Measurements from ENCODE around the gene PGAP1. TPM values are rescaled to one million over a fixed set of nuclear protein-coding genes. Genes with fewer than 3 reads are reported as not detected.

PGAP1 gene
- total RNA-seq, 1 experiment from 2014 or later: 3.1 TPM

DNA sequence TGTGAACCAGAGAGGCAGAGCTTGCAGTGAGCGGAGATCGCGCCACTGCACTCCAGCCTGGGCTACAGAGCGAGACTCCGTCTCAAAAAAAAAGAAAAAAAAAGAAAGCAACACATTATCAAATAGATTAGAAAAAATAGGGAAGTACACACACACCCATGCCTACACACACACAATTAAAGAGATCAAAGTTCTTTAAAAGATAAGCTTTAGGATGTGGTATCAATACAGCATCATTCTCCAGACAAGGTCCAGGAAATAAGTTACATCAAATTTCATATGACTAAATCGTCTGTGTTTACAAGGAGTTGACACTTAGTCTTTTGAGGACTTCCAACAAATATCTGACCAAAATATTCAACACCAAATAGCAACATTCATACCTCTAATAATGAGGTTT, 25.7 kb downstream of the PGAP1 start:
- no peak for DNase-seq (ENCODE audit: low read depth)

DNA sequence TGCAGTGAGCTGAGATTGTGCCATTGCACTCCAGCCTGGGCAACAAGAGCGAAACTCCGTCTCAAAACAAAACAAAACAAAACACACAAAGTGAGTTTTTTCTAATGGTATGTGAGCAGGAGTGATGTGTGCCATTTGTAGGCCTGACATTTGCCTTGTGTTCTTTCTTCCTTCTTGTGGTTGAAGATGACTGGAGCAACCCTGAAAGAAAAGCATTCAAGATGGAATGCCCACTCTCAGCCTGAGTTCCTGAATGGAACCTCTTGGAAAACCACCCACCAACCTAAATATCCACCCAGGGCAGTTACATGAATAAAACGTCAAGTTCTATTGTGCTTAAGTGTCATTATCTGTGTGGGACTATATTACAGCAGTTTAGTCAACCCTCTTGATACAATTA, 26.5 kb downstream of the PGAP1 start:
- DNase-seq (ENCODE audit: low read depth): no peak

DNA sequence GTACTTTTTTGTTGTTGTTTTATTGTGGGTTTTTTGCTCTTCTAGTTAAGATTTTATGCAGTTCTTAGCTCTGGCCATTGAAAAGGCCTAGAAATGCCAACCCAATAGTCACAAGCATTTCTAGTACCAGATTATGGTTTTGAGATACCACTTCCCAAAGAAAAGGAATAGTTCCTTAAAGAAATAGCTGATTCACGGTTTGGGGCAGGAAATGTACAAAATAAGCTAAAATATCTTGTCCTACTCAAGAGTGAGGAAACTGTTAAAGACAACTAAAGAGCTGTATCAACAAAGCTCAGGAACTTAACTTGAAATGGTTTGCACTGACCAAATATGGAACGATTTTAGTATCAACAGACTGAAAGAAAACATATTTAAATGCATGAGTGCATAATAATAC, 35.4 kb downstream of the PGAP1 start:
- no peak for DNase-seq (ENCODE audit: low read depth)

DNA sequence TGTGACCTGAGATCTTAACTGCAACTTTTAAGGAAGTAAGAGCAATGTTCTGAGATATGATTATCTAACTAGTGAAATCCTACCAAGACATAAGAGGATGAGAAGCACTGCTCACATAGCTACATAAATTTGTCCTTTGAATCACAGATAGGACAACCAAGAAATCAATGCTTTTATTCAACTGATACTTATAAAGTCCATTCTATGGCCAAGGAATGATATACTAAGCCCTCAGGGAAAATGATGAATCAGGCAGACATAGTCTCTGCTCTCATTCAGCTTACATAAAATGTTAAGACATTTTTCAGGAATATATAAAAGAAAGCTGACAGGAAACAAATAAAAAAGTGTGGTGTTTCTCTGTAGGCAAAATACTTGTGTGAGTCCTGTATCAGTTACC, 39.1 kb downstream of the PGAP1 start:
- DNase-seq (ENCODE audit: low read depth): no peak

- no peak for DNase-seq (ENCODE audit: low read depth)
Observed at GRCh38 chr2:196884368-196884767, 42.1 kb downstream of the PGAP1 start.

GRCh38 chr2:196876364-196876763, 50.1 kb downstream of the PGAP1 start:
- no peak for DNase-seq (ENCODE audit: low read depth)

DNA sequence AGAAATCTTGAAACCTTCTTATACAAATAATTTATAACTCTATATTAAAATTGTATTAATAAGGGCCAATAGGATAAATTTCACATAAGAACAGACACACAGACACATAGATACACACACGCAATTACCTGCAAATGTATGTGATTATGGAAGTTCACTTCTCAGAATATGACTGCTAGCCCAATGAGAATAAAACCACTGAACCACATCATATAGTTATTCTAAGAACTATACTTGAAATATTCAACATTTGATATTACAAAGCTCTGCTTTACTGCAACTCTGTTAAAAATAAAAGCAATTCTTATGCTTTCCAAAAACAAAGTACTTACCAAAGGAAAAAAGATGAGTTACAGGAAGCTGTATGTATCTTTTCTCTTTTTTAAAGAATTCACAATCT, 51.1 kb downstream of the PGAP1 start:
- DNase-seq (ENCODE audit: low read depth): no peak

- DNase-seq (ENCODE audit: low read depth): no peak
Observed at GRCh38 chr2:196873511-196873910, 53.0 kb downstream of the PGAP1 start.

DNA sequence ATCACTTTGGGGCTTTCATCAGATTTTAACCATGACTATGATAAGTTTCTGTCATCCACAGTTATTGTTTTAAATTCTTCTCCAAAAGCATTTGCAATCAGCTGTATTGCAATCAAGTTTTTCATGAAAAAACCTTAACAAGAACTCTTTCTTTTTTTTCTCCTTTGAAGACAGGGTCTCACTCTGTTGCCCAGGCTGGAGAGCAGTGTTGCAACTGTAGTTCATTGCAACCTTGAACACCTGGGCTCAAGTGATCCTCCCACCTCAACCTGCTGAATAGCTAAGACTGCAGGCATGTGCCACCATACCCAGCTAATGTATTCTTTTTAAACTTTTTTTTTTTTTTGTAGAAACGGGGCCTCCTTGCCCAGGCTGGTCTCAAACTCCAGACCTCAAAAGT, 71.9 kb downstream of the PGAP1 start:
- no peak for DNase-seq (ENCODE audit: low read depth)

DNA sequence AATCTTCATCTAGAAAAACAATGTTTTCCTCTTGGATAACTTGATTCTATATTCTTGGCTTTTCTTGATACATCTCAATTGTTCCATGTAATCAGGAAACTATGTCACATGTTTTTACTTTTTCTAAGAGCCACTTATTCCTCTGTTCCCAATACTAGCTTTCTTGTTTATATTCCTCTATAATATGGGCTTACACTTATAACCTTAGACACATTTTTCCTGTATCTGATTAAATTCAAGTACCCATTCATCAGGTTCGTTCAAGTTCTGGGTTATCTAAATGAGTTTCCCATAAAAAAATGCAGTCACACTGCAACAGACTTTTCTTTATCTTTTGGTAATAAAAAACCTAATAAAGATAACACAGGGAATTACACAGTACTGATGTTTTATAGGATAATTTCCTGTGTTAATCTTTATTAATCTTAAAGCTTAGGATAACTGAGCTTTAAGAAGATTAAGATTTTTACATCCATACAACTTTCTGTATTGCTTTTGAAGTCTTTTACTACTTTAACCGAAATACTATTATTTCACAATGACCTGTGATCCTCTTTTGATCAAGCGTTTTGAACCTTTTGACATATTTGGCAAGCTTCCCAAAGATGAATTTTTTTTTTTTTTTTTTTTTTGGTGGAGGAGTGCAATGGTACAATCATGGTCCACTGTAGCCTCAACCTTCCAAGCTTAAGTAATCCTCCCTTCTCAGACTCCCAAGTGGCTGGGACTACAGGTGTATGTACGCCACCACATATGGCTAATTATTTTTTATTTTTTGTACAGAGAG, 73.0 kb downstream of the PGAP1 start:
- no peak for DNase-seq (ENCODE audit: low read depth)

DNA sequence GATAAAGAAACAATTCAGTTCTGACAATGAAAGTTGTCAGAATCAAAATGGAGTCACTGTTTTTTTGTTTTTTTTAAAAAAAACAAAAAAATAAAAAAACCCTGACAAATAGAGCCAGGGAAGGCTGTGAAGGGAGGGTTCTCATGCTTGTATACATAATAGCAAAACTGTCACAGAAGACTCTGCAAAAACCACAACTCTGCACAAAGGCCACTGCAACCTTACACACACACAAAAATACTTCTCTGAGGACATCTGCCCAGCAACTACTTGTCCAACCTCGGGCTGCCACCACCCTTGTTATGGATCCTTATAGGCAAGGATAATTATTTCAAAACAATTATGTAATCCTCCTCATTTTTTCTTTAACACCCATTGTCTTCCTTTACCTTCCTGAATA, 75.4 kb downstream of the PGAP1 start:
- DNase-seq (ENCODE audit: low read depth): no peak

GRCh38 chr2:196849895-196850294, 76.6 kb downstream of the PGAP1 start:
- peak; percentile 43 for DNase-seq (ENCODE audit: low read depth)

DNA sequence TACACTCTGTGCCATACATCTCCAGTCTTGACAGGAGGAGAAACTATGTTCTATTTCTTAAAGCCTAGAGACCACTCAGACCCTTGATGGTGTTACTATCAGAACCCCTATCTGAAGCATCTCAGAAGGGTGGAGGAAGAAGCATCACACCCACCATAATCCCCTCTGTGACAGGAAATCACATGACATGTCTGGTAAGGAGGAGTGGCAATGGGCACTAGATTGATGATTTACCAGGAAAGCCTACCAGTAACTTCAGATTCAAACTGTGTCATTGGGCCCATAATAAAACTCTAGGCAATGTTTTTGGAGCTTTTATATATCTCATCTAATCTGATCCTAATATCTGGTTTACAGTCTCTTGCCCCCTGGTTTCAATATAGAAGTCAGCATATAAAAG, 80.2 kb downstream of the PGAP1 start:
- DNase-seq (ENCODE audit: low read depth): no peak

- no peak for DNase-seq (ENCODE audit: low read depth)
Observed at GRCh38 chr2:196845371-196845770, 81.1 kb downstream of the PGAP1 start.

- no peak for DNase-seq (ENCODE audit: low read depth)
Observed at GRCh38 chr2:196840171-196840570, 86.3 kb downstream of the PGAP1 start.

DNA sequence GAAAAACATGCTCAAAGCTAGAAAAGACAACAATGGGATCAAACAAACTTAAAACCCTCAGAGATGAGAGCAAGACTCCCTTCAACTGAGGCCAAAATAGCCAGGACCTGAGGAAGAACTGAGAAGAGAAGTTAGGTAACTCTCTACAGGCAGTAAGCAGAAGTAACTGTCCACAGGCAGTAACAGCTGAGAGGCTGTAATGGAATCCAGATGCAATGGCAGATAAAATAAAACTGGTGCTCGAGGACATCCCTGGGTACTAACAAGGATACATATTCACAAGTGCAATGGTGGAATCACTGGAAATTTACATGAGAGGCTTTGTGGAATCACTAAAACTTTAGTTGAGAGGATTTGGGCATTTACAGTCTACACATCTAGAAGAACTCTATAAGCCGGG, 86.9 kb downstream of the PGAP1 start:
- no peak for DNase-seq (ENCODE audit: low read depth)

GRCh38 chr2:196836440-196836839, 90.1 kb downstream of the PGAP1 start:
- no peak for DNase-seq (ENCODE audit: low read depth)

DNA sequence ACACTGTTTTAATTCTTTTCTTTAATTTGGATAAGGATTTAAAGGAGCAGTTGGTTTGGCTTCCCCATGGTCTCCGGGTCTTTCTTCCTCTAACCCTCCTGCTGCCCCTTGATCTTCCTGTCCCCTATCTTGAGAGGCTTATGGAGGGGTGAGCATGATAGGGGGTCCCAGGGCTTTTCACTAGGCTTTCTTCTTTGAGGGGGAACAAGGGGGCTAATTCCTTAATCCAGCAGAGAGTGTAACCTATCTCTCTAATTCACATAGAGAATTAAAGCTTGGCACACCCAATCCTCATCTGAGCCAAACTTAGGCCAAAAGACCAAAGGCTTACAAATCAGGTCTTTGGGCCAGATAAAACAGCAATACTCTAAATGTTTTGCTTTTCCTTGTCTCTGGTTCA, 95.8 kb downstream of the PGAP1 start:
- no peak for DNase-seq (ENCODE audit: low read depth)

DNA sequence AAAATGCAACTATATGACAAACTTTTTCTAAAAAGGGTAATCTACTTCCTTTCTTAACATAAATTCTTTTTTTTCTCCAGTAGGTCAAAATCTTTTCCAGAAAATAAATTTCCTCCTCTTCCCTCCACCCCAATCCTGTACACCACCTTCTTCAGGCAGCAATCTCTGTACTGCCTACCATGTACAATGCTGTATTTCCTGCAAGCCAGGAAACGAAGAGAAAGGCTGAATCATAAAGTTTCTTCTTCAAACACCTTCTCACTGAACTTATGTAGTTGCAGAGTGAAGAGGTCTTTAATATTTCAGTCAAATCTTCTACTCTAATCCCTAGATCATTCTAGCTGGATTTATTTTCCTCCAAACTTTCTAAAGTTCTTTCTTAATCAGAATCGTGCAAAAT, 99.2 kb downstream of the PGAP1 start:
- no peak for DNase-seq (ENCODE audit: low read depth)

DNA sequence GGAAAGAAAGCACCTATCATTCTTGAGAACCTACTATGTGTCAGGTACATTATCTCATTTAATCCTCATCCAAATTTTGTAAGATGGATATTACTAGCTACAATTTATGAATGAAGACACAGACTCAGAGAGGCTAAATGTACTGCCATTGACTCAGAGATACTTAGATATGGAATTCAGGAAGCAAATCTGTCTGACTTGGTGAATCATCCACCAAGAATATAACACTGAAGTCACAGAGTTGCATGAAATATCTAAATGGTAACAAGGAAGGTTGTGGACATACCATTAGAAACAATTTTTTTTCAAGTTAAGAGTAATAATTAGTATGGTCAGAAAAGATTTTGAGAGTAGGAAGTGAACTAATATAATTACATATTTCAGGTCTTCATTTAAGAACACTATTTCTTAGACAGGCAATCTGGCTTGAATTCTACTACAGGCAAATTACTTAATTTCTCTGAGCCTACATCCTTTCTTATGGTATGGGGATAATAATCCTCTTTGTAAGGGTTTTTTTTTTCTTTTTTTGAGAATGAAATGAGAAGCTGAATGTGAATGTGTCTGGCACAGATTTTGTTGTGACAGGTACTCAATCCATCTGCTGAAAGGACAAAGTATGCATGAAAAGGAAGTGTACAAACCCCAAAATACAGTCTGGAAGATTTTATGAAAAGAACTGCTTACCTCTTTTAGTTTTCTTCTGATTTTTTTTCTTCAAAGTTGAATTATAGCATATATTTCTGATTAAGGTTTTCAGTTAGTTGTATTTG, 102.6 kb downstream of the PGAP1 start:
- DNase-seq (ENCODE audit: low read depth): peak; percentile 78

- peak; percentile 58 for DNase-seq (ENCODE audit: low read depth)
Observed at GRCh38 chr2:196821195-196821594, 105.3 kb downstream of the PGAP1 start.

DNA sequence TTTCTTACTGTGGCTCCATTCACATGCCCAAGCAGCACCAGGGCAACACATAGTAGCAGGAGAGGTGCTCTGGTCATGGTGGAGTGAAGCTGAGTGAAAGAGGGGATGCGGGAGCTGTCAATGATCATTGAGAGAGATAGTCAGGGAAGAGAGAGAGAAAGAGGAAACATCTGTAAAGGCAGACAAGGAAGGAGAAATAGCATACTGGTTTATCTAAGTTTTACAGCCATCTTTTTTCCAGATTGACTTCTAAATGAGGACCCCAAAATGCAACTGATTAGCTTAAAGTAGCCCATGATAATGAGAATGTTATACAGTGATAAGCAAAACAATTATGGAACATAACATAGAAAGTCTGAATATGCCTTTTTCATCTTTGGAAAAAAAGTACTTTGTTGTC, 117.2 kb downstream of the PGAP1 start, which contains the start of gene C2orf66:
TSS of gene C2orf66 (minus strand) at position 96 of the 400 bp plus-strand sequence. CDS start at position 77, 19 bp downstream.
- DNase-seq (ENCODE audit: low read depth): no peak

Data from HT1080 (cell line).